Fibroblast of the conjunctiva (primary cell): ENCODE results near the gene R3HDM2.
A peak's percentile ranks its signal among the peaks of the same experiment; 100 is the strongest.

Source experiments
- DNase-seq: peaks from one replicate; pipeline ENCODE4 v3.0.0-alpha.2; 2010; ENCODE audit warnings: low read depth

The R3HDM2 gene

DNA sequence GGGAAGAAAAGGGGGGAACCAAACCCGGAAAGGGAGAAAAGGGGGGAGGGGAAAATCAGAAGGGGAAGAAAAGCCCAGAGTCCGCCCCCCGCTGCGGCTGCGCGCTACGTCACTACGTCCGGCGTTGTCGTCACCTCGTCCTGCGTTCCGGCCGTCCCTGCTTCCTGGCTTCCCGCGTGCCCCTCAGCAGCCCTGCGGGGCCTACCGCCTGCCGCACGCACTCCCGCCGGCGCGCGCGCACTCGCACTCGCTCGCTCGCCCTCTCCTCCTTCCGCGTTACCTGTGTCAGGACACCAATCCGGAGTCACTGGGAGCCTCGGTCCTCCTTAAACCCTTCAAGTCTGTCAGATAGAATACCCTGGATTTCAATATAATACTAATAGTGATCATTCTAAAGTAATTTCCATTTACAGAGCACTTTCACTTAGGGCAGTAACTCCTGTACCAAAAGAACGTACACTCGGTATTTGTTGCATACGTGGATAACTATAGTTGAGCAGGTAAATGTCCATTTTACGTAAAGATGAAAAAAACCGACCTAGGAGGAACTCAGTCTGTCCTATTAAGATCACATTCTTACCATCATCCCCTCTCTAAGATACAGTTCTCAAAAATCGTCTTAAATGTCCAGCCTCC, at the start of gene R3HDM2:
TSS of gene R3HDM2 (minus strand) at position 113 of the 636 bp plus-strand sequence. CDS start 120,615 bp downstream, outside the sequence.
- peak; percentile 89 for DNase-seq

DNA sequence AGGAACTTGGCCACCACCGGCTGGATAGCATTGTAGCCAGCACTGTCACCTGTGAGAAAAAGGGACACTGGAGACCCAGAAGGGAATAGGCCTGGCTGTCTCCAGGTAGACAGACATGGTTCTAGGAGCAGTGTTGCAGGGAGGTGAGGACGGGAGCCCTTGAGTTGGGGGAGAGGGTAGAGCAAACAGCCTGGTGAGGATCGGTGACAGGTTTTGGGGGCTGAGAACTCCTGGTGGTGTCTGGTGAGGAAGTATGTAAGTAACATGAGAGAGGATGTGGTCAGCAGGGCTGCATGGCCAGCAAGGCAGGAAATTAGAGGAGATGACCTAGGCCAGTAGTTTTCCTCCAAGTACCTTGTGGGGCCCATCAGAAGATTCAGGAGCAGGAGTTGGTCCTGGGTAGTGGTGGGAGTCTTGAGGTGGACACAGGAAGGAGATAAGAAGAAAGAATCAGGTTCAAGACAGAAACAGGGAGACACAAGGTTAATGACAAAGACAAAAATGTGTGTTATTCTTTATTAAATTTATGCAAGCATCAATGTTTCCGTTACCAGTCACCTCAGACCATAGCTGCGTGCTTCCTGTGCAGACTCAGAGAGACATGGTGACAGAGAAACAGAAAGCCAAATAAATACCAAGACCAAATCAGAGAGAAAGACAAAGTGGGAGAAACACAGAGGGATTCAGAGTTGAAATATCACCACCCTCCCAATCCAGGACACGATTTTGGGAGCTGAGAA, 48.7 kb upstream of the R3HDM2 start, which contains the start of gene ARHGAP9:
TSS of gene ARHGAP9 (minus strand) at position 491 of the 740 bp plus-strand sequence. CDS start at position 31, 460 bp downstream.
- no peak for DNase-seq

DNA sequence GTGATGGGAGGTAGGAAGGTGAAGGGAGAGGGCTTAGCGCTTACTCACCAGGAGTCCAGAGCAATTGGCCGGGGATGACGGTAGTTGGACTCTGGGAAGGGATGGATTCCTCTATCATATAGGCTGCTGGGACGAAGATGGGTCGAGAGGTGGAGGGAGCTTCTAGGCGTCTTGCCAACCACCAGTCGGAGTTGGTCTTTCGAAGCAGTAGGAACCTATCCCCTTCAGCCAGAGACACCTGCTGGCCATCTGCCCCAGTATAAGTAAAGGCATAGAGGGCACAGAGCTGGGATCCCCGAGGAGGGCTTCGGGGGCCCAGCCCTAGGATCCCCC, 48.2 kb upstream of the R3HDM2 start:
- DNase-seq: no peak

DNA sequence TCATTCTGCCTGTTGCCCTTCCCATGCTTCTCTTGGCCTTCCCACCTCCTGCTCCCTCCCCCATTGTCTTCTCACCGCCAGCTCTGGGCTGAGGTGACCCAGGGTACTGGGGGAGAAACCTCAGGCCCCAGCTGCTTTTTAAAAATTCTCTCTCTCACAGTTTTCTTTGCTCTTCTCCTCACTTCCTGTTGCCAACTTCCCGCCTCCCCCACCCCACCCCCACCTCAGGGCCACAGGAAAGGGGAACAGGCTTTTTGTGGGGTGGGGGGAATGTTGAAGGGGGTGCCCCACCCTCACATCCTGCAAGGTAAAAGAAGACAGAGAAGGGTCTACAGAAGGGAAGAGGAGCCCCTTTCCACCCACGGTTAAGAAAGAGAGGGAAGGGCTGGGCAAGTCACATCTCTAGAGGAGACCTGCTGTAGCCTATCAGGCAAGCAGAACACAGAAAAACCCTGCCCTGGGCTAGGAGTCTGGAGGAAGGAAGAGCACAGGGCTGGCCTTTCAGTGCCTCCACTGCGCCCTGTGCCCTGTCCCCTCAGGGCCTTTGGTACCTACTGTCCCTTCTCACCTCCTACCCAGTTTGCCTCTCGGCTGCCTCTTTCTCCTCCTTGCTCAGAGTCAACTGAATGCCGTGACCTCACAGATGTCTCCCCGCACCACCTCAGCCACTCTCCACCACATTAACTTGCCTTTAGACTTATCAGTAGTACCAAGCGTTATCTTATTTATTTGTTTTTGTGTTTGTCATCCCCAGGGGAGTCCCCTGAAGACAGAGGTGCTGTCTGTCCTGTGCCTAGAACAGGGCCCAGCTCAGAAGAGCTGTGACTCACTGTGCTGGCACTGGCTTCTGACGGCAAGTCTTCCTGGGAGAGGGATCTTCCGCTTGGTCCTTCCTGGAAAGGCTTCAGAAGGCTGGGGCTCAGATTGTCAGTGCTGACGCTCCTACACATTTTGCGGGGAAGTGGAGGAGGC, 47.2 kb upstream of the R3HDM2 start:
- DNase-seq: no peak

DNA sequence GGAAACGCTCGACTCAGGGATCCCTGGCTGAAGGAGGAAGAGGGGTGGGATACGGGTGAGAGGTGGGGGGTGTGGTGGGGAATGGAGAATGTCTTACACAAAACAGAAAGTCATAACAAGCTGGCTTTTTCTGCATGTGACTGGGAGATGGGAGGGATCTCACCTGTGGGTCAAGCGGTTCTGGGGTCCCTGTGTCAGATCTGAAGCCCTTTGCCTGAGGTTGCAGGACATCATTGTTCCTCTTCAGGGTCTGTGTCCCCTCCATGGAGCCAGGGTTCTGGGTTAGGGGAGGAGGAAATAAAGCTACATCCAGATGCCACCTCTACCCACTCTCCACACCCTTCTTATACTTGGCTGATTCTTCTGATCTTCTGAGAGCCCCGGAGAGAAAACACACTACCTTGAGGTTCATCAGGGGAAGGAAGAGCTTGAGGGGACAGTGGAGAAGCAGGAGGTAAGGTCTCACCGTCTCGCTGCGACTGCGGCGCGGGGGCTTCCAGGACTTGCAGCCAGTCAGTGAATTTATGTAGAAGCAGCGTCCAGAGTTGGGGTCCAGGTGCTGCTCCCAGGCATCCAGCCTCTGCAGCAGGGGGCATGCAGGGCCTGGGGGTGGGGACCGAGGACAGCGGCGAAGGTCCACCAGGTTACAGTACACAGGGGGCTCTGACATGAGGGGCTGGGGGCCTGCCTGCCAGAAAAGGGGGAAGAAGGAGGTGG, 46.3 kb upstream of the R3HDM2 start:
- no peak for DNase-seq

DNA sequence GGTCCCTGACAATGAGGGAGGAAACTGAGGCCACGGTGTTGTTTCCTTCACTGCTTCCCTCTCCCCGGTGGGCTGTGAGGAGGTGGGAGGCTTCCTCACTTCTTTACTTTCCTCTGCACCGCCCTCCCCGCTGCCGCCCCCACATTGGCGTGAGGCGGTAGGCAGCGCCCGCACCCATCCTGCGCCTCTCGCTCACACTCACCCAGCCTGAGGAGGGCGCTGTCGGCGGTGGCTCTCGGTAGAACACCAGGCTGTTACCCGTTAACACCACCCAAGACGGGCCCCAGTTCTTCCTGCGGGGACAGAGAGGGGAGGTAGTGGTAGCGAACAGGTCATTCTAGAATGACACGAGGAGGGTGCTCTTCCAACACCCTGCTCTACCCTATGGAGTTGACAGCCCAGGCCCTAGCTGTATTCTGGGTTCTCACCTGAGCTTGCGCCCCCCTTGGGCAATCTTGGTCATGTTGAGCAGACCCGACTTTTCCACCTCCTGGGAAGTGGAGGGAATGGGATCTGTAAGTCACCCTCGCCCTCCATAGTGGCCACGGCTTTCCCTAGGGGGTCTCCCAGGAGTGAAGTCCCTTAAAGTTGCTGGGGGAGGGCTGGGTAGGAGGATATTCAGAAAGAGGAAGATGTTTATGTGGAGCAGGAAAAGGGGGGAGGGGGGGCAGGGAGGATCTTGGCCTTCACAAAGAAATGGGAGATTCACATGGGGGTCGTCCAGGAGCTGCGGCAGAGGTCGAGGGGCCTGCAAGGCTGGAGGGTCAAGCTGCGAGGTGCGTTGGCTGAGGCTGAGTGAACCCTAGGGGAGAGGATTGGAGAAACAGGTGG, 45.5 kb upstream of the R3HDM2 start:
- DNase-seq: no peak

DNA sequence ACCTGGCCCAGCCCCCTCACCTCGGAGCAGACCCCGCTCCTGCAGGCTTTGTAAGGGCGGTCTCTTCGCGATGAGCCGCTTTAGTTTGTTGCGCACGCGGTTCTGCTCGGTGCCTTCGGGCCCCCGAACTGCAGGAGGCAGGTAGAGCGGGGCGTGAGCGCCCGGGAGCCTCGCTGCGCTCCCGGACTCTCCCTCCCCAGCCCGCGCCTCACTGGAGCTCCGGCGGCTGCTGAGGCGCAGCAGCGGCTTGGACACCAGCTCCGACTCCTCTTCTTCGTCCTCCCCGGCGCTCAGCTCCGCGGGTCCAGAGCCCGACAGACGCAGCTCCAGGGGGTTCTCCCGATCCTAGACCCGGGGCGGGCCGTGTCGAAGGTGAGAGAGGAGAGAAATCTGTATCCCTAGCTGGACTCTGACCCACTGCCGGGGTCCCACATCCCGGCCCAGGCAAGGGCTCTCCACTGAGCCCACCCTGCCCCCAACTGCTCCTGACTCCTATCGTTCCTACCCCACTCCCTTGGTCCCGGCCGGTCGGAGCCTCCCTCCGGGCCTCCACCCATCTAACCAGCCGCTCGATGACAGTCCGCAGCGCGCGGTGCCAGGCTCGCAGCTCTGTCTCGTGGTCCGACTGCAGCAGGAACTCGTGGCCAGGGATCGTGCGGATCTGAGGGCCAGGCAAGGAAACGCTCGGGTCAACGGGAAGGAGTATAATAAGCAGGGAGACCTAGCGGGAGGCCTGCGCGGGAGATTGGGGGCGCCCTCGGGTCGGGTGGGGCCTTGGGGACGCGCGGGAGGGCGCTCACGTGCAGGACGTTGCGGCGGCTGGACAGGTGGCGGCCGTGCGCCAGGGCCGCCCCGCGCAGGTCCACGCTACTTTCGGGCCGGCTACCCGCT, 44.7 kb upstream of the R3HDM2 start:
- no peak for DNase-seq

DNA sequence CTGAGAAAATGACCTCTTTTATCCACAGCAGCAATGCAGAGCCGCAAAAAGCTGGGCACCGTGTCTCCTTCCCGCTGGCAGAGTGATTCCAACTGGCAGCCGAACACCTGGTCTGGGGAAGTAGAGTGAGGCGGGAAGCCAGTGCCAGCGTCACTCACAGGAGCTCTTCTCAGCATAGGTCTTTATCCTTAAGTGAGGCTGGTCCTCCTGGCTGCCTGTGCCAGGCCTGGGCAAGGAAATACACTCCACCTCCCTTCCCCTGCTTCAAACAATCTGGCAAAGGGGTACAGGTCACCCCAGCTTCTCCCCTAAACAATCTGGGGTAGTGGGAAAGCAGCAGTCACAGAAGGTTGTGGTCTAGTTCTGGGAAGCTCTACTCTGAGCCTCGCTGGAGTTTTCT, 44.0 kb upstream of the R3HDM2 start:
- DNase-seq: no peak

DNA sequence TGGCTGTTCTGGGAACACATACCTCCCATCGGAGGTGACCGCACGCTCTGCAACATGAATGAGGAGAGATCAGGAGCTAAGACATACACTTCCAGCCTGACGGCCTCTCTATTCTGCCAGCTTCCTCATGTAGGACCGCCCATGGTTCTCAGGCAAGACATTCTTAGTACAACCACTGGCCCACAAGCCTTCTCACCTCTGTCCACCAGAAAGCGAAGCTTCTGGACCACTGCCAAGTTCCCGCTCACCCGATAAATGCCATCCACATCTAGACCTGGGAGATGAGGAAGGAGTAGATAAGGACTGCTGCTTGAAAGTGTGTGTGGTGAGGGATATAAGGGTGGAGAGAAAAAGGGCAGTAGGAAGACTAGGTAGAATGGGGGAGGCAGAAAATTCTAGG, 43.6 kb upstream of the R3HDM2 start:
- no peak for DNase-seq

DNA sequence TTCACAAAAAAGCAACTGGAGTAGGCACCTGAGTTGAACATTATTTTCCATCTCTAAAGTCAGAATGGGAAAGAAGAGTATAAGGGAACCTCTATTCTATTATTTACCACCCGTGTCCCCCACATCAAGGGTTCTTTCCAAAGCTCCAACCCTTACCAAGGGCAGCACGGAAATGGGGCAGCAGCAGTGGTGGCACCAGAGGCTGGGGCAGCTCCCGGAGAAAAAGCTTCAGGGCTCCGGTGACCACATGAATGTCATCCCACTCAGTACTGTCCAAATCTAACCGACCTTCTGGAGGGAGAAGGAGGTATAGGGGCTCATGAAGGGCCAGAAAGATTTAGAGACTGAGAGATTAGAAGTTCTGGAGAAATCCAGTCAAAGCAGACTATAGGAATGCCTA, 43.0 kb upstream of the R3HDM2 start:
- no peak for DNase-seq

DNA sequence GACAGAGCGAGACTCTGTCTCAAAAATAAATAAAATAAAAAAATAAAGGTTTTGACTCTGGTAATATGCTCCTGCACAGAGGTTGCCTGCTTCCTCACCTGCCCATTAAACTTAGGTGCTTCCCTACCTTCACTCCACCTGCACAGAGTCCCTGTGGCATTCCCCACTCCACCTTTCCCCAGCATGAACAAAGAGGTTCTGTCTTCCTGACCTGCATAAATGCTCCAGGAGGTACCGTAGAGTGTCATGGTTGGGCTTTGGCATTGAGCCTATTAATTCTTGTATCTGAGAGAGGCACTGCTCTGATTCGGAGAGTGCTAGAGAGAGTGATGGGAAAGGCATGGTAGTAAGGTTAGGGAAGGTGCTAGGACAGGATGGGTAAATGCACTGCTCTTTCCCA, 42.5 kb upstream of the R3HDM2 start:
- DNase-seq: no peak

DNA sequence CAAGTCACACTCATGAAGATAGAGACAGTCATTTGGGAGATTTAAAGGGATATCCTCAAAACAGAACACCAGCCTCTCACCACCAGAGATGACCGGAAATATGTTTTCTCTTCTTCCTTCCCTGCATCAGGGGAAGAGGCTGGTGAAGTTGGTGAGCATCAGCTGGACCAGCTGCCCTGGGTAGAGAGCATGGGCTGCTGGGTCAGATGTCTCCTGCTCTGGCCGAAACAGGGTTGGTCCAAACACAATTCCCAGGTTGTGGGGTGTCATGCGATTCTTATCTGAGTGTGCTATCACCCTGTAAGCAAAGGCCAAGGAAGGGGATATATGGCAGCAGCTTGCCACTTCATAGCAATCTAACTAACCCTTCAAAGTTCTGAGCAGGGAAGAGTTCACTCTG, 41.5 kb upstream of the R3HDM2 start:
- DNase-seq: no peak

DNA sequence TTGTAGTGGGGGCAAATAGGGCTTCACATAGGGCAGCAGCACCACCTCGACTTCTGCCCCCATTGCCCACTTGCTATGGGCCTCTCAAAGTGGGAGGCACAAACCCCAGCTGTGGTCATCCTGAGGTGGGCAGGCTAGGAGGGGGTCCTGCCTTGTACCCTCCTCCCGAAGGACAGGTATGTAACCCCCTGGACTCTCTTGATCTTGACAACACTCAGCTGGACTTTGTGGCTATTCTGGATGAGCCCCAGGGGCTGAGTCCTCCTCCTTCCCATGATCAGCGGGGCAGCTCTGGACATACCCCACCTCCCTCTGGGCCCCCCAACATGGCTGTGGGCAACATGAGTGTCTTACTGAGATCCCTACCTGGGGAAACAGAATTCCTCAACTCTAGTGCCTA, 40.8 kb upstream of the R3HDM2 start:
- no peak for DNase-seq

DNA sequence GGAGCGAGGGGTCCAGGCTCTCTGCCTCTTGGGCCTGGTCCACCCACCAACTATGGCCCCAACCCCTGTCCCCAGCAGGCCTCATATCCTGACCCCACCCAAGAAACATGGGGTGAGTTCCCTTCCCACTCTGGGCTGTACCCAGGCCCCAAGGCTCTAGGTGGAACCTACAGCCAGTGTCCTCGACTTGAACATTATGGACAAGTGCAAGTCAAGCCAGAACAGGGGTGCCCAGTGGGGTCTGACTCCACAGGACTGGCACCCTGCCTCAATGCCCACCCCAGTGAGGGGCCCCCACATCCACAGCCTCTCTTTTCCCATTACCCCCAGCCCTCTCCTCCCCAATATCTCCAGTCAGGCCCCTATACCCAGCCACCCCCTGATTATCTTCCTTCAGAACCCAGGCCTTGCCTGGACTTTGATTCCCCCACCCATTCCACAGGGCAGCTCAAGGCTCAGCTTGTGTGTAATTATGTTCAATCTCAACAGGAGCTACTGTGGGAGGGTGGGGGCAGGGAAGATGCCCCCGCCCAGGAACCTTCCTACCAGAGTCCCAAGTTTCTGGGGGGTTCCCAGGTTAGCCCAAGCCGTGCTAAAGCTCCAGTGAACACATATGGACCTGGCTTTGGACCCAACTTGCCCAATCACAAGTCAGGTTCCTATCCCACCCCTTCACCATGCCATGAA, 40.3 kb upstream of the R3HDM2 start:
- no peak for DNase-seq

DNA sequence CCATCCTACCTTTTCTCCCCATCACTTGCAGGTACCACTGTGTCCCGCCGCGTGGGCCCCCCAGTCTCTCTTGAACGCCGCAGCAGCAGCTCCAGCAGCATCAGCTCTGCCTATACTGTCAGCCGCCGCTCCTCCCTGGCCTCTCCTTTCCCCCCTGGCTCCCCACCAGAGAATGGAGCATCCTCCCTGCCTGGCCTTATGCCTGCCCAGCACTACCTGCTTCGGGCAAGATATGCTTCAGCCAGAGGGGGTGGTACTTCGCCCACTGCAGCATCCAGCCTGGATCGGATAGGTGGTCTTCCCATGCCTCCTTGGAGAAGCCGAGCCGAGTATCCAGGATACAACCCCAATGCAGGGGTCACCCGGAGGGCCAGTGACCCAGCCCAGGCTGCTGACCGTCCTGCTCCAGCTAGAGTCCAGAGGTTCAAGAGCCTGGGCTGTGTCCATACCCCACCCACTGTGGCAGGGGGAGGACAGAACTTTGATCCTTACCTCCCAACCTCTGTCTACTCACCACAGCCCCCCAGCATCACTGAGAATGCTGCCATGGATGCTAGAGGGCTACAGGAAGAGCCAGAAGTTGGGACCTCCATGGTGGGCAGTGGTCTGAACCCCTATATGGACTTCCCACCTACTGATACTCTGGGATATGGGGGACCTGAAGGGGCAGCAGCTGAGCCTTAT, 39.6 kb upstream of the R3HDM2 start:
- DNase-seq: no peak

DNA sequence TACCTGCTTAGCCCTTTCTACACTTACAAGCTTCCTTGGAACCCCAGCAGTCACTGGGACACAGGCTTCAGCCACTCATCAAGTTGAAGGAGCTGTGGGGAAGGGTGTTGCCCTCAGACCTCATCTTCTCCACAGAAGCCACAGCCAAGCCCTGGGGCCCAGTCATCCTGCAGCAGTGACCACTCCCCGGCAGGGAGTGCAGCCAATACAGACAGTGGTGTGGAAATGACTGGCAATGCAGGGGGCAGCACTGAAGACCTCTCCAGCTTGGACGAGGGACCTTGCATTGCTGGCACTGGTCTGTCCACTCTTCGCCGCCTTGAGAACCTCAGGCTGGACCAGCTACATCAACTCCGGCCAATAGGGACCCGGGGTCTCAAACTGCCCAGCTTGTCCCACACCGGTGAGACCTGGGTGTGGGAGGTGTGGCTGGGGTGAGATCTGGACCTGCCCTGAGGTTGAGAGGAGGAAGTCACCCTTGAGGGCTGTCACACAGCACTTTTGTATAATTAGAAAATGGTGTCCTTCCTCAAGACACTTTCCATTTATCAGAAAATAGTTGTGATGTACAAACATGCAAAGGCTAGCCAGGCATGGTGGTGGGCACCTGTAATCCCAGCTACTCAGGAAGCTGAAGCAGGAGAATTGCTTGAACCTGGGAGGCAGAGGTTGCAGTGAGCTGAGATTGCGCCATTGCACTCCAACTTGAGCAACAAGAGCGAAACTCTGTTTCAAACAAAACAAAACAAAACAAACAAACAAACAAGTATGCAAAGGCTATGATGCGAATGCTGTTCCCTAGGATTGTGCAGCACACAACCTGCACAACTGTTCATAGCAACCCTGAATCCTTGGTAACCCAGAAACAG, 38.7 kb upstream of the R3HDM2 start:
- DNase-seq: no peak

DNA sequence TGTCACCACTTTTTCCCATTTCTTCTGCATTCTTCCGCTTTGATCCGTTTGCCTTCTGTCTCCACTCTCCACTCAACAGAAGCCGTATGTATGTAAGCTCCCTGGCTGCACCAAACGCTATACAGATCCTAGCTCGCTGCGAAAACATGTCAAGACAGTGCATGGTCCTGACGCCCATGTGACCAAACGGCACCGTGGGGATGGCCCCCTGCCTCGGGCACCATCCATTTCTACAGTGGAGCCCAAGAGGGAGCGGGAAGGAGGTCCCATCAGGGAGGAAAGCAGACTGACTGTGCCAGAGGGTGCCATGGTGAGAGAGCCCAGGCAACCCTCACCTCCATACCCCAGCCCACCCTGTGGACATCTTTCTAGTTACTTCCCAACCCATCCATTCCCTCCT, 37.1 kb upstream of the R3HDM2 start:
- no peak for DNase-seq
